HUES64 (cell line): Measurements from ENCODE around the gene GRK1.
"Not testable (repeated sequence)": the region's sequence is repeated elsewhere in the genome, so short reads cannot be mapped to it uniquely, and the experiment has no call there.

ENCODE experiments used
- H3K27ac ChIP-seq: 2 replicates; pipeline ENCODE4 v1.7.0; 2013; ENCODE audit warnings: low read depth, low read length, inconsistent platforms
- H3K27me3 ChIP-seq: 2 replicates; pipeline ENCODE4 v1.6.1; 2013; ENCODE audit warnings: mild to moderate bottlenecking, low read length; ENCODE audit not compliant: insufficient read depth
- H3K36me3 ChIP-seq: 2 replicates; pipeline ENCODE4 v1.6.1; 2013; ENCODE audit warnings: mild to moderate bottlenecking, low read length; ENCODE audit not compliant: insufficient read depth
- H3K4me1 ChIP-seq: 2 replicates; pipeline ENCODE4 v1.6.1; 2013; ENCODE audit warnings: mild to moderate bottlenecking, low read length, moderate library complexity; ENCODE audit not compliant: insufficient read depth
- H3K4me3 ChIP-seq: 2 replicates; pipeline ENCODE4 v1.5.1; 2013; ENCODE audit warnings: mild to moderate bottlenecking, low read length, moderate library complexity
- H3K9ac ChIP-seq: 2 replicates; pipeline ENCODE4 v1.6.1; 2013; ENCODE audit warnings: mild to moderate bottlenecking, low read depth, low read length
- H3K9me3 ChIP-seq: 2 replicates; pipeline ENCODE4 v1.6.1; 2013; ENCODE audit warnings: low read depth, low read length; ENCODE audit not compliant: insufficient read depth
- WGBS: fragments of 150-250, 120-280 bp; methylation state at CpG from one replicate; pipeline ENCODE4 v1.1.7; 2013; ENCODE audit warnings: missing lambda C conversion rate; 5-methylcytosine and 5-hydroxymethylcytosine counted together

Gene GRK1

GRCh38 chr13:113669755-113670341 is 2.8 kb downstream of the GRK1 start:
- 90% methylated on average over 21 of the region's 21 CpGs for WGBS
- H3K36me3 ChIP-seq: no peaks in the 10 kb centered on the region
- no peaks in the 10 kb centered on the region for H3K27me3 ChIP-seq
- no peaks in the 10 kb centered on the region for H3K4me1 ChIP-seq
- no peaks in the 10 kb centered on the region for H3K9me3 ChIP-seq
- no peak overlapping the region for H3K27ac ChIP-seq
- H3K9ac ChIP-seq: no peak overlapping the region
- no peak overlapping the region for H3K4me3 ChIP-seq

- Histone ChIP-seq H3K27me3 (no peaks in the 10 kb centered on the region), H3K27ac (no peak overlapping the region), H3K9me3 (no peaks in the 10 kb centered on the region), H3K4me1 (no peaks in the 10 kb centered on the region), H3K36me3 (no peaks in the 10 kb centered on the region), H3K4me3 (no peak overlapping the region), H3K9ac (no peak overlapping the region)
- WGBS: 95% methylated on average over 19 of the region's 19 CpGs
Observed at GRCh38 chr13:113670541-113670940, 3.5 kb downstream of the GRK1 start.

- no peak overlapping the region for H3K9ac ChIP-seq
Observed at GRCh38 chr13:113671066-113672001, 4.3 kb downstream of the GRK1 start.

GRCh38 chr13:113672002-113672651 is 5.1 kb downstream of the GRK1 start:
- 88% methylated on average over 18 of the region's 18 CpGs for WGBS
- Histone ChIP-seq H3K4me3 (no peak overlapping the region), H3K27me3 (no peaks in the 10 kb centered on the region), H3K36me3 (no peaks in the 10 kb centered on the region), H3K9ac (no peak overlapping the region), H3K4me1 (no peaks in the 10 kb centered on the region), H3K9me3 (no peaks in the 10 kb centered on the region), H3K27ac (no peak overlapping the region)

More at GRCh38 chr13:113671066-113672001, 4.3 kb downstream of the GRK1 start:
- no peaks in the 10 kb centered on the region for H3K9me3 ChIP-seq
- H3K4me1 ChIP-seq: no peaks in the 10 kb centered on the region
- H3K36me3 ChIP-seq: no peaks in the 10 kb centered on the region
- no peaks in the 10 kb centered on the region for H3K27me3 ChIP-seq
- no peak overlapping the region for H3K4me3 ChIP-seq
- no peak overlapping the region for H3K27ac ChIP-seq
- 94% methylated on average over 54 of the region's 54 CpGs for WGBS

- Histone ChIP-seq H3K27ac (no peak overlapping the region), H3K36me3 (no peaks in the 10 kb centered on the region), H3K4me3 (no peak overlapping the region), H3K4me1 (no peaks in the 10 kb centered on the region), H3K27me3 (no peaks in the 10 kb centered on the region), H3K9ac (no peak overlapping the region), H3K9me3 (no peaks in the 10 kb centered on the region)
- WGBS: 89% methylated on average over 11 of the region's 11 CpGs
Observed at GRCh38 chr13:113722921-113723320, 55.9 kb downstream of the GRK1 start.

- WGBS: 84% methylated on average over 13 of the region's 13 CpGs
- Histone ChIP-seq H3K9ac (no peak overlapping the region), H3K4me3 (no peak overlapping the region)
Observed at GRCh38 chr13:113723410-113724015, 56.5 kb downstream of the GRK1 start.

GRCh38 chr13:113724016-113724758 is 57.2 kb downstream of the GRK1 start:
- Histone ChIP-seq H3K9me3 (no peaks in the 10 kb centered on the region), H3K27ac (0 out of 2 replicates have a peak overlapping the region, but pooled peaks have one; percentile 58), H3K27me3 (no peaks in the 10 kb centered on the region), H3K4me1 (no peaks in the 10 kb centered on the region), H3K4me3 (peak overlapping the region; percentile 61), H3K36me3 (no peaks in the 10 kb centered on the region), H3K9ac (no peak overlapping the region)
- WGBS: 90% methylated on average over 30 of the region's 30 CpGs

More at GRCh38 chr13:113723410-113724015, 56.5 kb downstream of the GRK1 start:
- no peaks in the 10 kb centered on the region for H3K4me1 ChIP-seq
- H3K27me3 ChIP-seq: no peaks in the 10 kb centered on the region
- no peak overlapping the region for H3K27ac ChIP-seq
- H3K36me3 ChIP-seq: no peaks in the 10 kb centered on the region
- H3K9me3 ChIP-seq: no peaks in the 10 kb centered on the region

GRCh38 chr13:113724780-113725315 is 57.8 kb downstream of the GRK1 start:
- Histone ChIP-seq H3K9me3 (no peaks in the 10 kb centered on the region), H3K27ac (peak overlapping the region; percentile 58; the same call in 1 of the 2 replicates), H3K27me3 (no peaks in the 10 kb centered on the region), H3K4me1 (no peaks in the 10 kb centered on the region), H3K4me3 (peak overlapping the region; percentile 61), H3K36me3 (no peaks in the 10 kb centered on the region), H3K9ac (peak overlapping the region; percentile 41; the same call in 1 of the 2 replicates)
- 8% methylated on average over 36 of the region's 36 CpGs for WGBS

- not testable (repeated sequence) for H3K36me3 ChIP-seq, H3K4me1 ChIP-seq, H3K9ac ChIP-seq, H3K27me3 ChIP-seq, H3K4me3 ChIP-seq, H3K9me3 ChIP-seq, H3K27ac ChIP-seq
- 0% methylated on average over 6 of the region's 75 CpGs for WGBS
Observed at GRCh38 chr13:113725329-113726105, 58.5 kb downstream of the GRK1 start.
